ENCODE results near the gene LENG8. TPM values are rescaled to one million over a fixed set of nuclear protein-coding genes. Genes with fewer than 3 reads are reported as not detected.
A peak's percentile ranks its signal among the peaks of the same experiment; 100 is the strongest.

Gene LENG8
- total RNA-seq, 1 donor from 2014 or later = 39.1 TPM

DNA sequence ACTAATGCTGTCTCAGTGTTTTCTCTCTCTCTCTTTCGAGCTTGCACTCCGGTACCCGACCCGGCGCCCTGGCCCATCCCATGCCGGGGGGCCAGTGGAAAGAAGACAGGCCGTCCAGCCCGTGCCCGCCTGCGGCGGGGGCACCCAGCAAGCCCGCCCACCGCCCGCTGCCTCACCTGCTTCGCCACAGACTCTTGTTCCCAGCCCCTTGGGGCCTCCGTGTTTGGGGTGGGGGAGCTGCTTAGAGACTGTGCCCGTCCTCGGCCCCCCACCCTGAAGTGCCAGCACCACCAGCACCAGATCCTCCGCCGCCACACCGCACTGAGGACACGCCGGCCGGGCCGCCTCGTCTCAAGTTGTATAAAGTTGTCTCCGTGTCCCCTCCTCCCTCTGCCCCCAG lies 12.2 kb downstream of the LENG8 start:
- no peak overlapping the region for H3K4me3 ChIP-seq (ENCODE audit: low read depth, low read length)
- TF ChIP-seq, protein P1, sequence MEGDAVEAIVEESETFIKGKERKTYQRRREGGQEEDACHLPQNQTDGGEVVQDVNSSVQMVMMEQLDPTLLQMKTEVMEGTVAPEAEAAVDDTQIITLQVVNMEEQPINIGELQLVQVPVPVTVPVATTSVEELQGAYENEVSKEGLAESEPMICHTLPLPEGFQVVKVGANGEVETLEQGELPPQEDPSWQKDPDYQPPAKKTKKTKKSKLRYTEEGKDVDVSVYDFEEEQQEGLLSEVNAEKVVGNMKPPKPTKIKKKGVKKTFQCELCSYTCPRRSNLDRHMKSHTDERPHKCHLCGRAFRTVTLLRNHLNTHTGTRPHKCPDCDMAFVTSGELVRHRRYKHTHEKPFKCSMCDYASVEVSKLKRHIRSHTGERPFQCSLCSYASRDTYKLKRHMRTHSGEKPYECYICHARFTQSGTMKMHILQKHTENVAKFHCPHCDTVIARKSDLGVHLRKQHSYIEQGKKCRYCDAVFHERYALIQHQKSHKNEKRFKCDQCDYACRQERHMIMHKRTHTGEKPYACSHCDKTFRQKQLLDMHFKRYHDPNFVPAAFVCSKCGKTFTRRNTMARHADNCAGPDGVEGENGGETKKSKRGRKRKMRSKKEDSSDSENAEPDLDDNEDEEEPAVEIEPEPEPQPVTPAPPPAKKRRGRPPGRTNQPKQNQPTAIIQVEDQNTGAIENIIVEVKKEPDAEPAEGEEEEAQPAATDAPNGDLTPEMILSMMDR (conservative IDR thresholded peaks at IDR 0.05; ENCODE audit: low read depth, low read length) = no peak
- no peak for DNase-seq (ENCODE audit: low read depth)

DNA sequence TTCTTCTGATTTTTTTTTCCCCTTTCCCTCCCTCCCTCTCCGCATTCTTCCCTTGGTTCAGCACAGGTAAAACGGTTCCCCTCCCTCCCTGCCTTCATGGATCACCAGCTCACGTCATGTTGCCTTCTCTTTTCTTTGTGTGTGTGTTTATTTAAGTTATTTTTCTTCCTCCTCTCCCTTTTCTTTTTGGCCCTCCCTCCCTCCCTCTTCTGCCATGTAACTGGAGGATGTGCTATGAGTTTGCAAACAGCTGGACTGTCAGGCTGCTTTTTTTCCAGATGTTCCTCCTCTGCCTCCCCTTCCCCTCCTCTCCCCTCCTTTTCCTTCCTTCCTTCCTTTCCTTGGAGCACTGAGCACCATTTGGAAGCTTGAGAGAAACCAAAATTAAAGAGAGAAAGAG lies 12.6 kb downstream of the LENG8 start:
- no peak for DNase-seq (ENCODE audit: low read depth)
- TF ChIP-seq, protein P1 (conservative IDR thresholded peaks at IDR 0.05; ENCODE audit: low read depth, low read length) = no peak
- H3K4me3 ChIP-seq (ENCODE audit: low read depth, low read length) = no peak overlapping the region

DNA sequence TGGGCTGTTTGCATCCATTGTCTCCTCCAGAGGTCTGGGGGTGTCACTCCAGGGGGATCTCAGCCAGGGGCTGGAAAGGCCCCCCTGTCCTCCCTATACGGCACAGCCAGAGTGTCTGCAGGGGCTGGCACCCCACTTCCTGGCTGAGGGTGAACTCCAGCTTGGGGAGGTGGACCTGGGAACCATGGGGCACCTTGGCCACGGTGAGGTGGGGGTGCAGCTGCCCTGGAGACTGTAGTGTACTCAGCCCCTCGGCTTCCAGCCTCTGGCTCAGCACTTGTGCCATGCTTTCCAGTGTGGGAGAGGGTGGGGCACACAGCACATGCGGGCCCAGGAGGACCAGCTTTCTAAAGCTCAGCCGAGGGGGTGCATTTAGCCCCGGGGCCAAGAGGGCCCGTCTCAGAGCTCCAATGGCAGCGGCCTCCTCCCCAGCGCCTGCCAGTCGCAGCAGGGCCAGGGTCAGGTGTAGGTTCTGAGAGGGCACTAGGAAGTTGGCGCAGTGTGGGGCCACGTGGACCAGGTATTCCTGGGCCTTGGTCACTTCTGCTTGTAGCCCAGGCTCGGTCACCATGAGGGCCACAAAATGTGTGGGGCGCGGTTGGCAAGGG lies 13.2 kb downstream of the LENG8 start:
- DNase-seq (ENCODE audit: low read depth) = no peak
- TF ChIP-seq, protein P1 (conservative IDR thresholded peaks at IDR 0.05; ENCODE audit: low read depth, low read length) = no peak
- peak overlapping the region; percentile 81 for H3K4me3 ChIP-seq (ENCODE audit: low read depth, low read length)

DNA sequence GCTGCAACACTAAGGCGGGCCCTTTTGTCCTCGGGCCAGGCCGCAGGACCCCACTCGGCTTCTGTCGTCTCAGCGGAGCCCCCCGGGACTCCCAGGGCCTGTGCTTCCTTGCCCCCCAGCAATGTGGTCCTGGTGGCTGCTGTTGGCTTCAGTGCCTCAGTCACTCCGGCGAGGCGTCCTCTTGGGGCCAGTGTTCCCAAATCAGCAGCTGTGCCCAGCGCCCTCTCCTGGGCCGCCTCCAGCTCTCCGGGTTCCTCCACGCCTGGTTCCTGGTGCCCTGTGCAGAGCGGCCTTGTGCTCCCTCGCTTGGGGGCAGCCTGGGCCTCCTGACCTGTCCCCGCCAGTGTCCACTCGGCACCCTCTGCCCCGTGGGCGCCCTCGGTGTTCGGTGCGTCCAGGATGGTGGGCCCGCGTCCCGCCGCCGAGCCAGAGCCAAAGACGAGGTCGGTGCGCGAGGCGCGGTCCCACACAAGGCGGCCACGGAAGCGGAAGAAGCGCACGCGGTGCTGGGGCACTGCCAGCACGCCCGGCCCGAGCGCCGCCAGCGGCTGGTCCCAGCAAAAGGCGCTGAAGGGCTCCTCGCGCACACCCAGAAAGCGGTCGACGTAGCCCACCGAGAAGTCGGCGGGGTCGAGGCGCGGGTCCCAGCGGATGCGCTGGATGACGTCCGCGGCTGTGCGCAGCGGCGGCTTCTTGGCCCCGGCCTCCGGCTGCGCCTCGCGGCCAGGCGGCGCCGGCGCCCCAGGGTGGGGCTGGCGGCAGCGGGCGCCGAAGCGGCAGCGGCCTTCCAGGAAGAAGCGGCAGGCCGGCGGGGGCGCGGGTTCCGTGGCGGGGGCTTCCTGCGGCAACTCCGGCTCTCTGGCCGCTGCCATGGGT lies 13.9 kb downstream of the LENG8 start:
- no peak for DNase-seq (ENCODE audit: low read depth)
- H3K4me3 ChIP-seq (ENCODE audit: low read depth, low read length) = peak overlapping the region; percentile 81
- TF ChIP-seq, protein P1 (conservative IDR thresholded peaks at IDR 0.05; ENCODE audit: low read depth, low read length) = no peak

DNA sequence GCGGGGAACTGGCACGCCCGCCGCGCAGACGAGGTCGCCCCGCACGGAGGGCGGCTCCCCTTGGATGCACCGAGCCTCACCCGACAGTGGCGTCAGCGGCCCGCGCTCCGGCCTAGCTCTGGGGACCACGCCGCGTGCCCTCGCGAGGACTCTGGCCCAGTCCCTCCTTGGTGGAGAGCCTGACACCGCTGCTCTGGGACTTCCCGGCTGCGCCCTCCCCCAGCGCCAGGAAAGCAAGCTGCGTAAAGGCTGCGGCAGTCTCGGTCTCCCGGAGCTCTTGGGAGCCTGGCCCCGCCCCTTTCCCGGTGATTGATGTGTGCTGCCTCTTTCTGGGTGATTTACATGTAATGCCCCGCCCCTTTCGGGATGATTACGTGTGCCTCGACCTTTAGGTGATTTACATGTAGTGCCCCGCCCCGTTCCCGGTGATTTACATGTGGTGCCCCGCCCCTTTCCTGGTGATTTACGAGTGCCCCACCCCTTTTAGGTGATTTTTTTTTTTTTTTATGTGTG lies 14.6 kb downstream of the LENG8 start, which contains the start of gene LENG9:
TSS of gene LENG9 (minus strand) at position 248 of the 513 bp plus-strand sequence. CDS start 252 bp downstream, outside the sequence.
- H3K4me3 ChIP-seq (ENCODE audit: low read depth, low read length) = peak within 1 kb of the TSS; percentile 81
- DNase-seq (ENCODE audit: low read depth) = no peak
- TF ChIP-seq, protein P1 (conservative IDR thresholded peaks at IDR 0.05; ENCODE audit: low read depth, low read length) = no peak

DNA sequence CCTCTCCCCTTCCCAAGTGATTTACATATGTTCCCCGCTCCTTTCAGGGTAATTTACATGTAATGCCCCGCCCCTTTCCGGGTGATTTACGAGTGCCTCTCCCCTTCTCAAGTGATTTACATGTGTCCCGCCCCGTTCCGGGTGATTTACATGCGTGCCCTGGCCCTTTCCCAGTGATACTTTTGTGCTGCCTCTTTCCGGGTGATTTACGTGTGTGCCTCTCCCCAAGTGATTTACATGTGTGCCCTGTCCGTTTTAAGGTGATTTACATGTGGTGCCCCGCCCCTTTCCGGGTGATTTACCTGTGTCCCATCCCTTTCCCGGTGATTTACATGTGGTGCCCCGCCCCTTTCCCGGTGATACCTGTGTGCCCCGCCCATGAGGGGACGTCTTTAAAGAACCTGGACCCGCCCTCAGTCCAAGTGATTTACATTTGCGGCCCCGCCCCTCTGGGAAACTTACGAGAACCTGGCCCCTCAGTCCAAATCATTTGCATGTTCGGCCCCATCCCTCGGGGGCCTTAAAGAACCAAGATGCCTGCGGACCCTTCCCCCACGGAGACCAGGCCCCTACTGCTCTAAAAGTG lies 15.1 kb downstream of the LENG8 start:
- peak overlapping the region; percentile 81 for H3K4me3 ChIP-seq (ENCODE audit: low read depth, low read length)
- DNase-seq (ENCODE audit: low read depth) = peak; percentile 96
- TF ChIP-seq, protein P1 (conservative IDR thresholded peaks at IDR 0.05; ENCODE audit: low read depth, low read length) = no peak
